Adrenal gland (tissue), 12 donors: Measurements from ENCODE around the gene PIMREG. TPM values are rescaled to one million over a fixed set of nuclear protein-coding genes. Genes with fewer than 3 reads are reported as not detected.

Experiments
- DNase-seq, 7 donors: peaks; one replicate each; pipeline ENCODE4 v3.0.0-alpha.2; 2019 to 2020
- H3K27ac ChIP-seq, 5 donors: fragments of 200-600 bp; sonication (generic) in 4 of 5; 1 replicate in 3 of 5; 2 replicates in 2 of 5; pipeline versions ENCODE4 v1.5.1 to v1.8.0; 2016 to 2020; ENCODE audit warnings: mild to moderate bottlenecking in 1 of 5
- H3K27me3 ChIP-seq: fragments of 200-600 bp; 2 replicates; pipeline ENCODE4 v1.8.0; 2021
- H3K36me3 ChIP-seq, 2 donors: fragments of 200-600 bp; replicated peaks in 1 of 2; 1 replicate in 1 of 2; 2 replicates in 1 of 2; pipeline versions ENCODE4 v1.5.1 to v1.8.0; 2018 to 2022
- H3K4me1 ChIP-seq, 2 donors: fragments of 200-600 bp; replicated peaks in 1 of 2; 1 replicate in 1 of 2; 2 replicates in 1 of 2; pipeline versions ENCODE4 v1.5.1 to v1.8.0; 2018 to 2021
- H3K4me3 ChIP-seq, 4 donors: fragments of 200-600 bp; sonication (generic) in 3 of 4; one replicate each; pipeline ENCODE4 v1.5.1; 2016 to 2018
- H3K9me3 ChIP-seq, 3 donors: fragments of 200-600 bp; sonication (generic) in 1 of 3; replicated peaks in 1 of 3; 1 replicate in 2 of 3; 2 replicates in 1 of 3; pipeline versions ENCODE4 v1.5.1 to v1.8.0; 2016 to 2021
- CTCF ChIP-seq, 6 experiments: fragments of 450-650 bp in 4 of 6; fragments of 200-600 bp in 2 of 6; sonication (generic) in 1 of 6; IDR thresholded peaks; 1 replicate in 5 of 6; 2 replicates in 1 of 6; pipeline versions ENCODE4 v1.5.1 to v1.8.0; 2016 to 2021; ENCODE audit warnings: antibody characterized with exemption in 6 of 6, mild to moderate bottlenecking in 2 of 6, moderate library complexity in 1 of 6
- POLR2A ChIP-seq, 2 donors: fragments of 450-650 bp; IDR thresholded peaks; one replicate each; pipeline ENCODE4 v1.6.1; 2017; ENCODE audit warnings: antibody characterized with exemption in 2 of 2, mild to moderate bottlenecking in 2 of 2, moderate library complexity in 1 of 2
- WGBS, 4 donors: extraction: QIAGEN DNeasy Blood & Tissue Kit in 2 of 4; methylation state at CpG; one replicate each; pipeline versions ENCODE4 v1.1.5 to v1.1.7; 2013 to 2017; 5-methylcytosine and 5-hydroxymethylcytosine counted together
- intact Hi-C, 2 donors: fragments of 100-400 bp; cut with DNase I; formaldehyde crosslinking; loops; one replicate each; pipeline versions ENCODE4 v1.14.1 to v1.15.0; 2022 to 2023
- polyA plus RNA-seq, 3 donors: library from polyadenylated mRNA; stranded (reverse); fragments of 200-250 nt in 2 of 3; fragments of 350-450 nt in 1 of 3; fragmentation: Illumina TruSeq in 1 of 3; extraction: RNeasy Lipid Tissue Mini Kit (QIAGEN cat#74804) in 1 of 3; gene quantifications; one replicate each; pipeline ENCODE4 v1.2.3, GENCODE V29; 2013 to 2014
- total RNA-seq, 9 donors: library from RNA; depleted of rRNA in 4 of 9; stranded (reverse); fragments of >200 nt in 4 of 9; fragments of 120-200 nt in 1 of 9; fragmentation: NEBNext Ultra II Directional in 1 of 9; extraction: Animal tissue kit (Norgen Biotek cat#: 25700) in 1 of 9; gene quantifications; one replicate each; pipeline versions ENCODE4 v1.1.0 to v1.2.4, GENCODE V29; 2013 to 2023
- donor health status: healthy with polysubstance abuse.
- donor health status: Bipolar disorder and iron deficiency.
- donor health status: DM: yes; HTN: yes; CAD: no.
- donor health status: DM: no; HTN: no; CAD: no.
- donor health status: DM: no; HTN: no; CAD: no.
- donor health status: DM: yes; HTN: yes; CAD: no.

PIMREG gene
- total and polyA plus RNA-seq, 12 donors, result 0.72 to 8.4 (median 2.5) TPM

GRCh38 chr17:6437466-6437865, 6.8 kb upstream of the PIMREG start:
- TF ChIP-seq CTCF (IDR thresholded peaks at IDR 0.05) (no peak), POLR2A (IDR thresholded peaks at IDR 0.05) (no peak)
- DNase-seq, result no peak
- Histone ChIP-seq H3K36me3 (no peaks in the 10 kb centered on the region), H3K9me3 (no peaks in the 10 kb centered on the region), H3K27me3 (no peaks in the 10 kb centered on the region), H3K27ac (no peak overlapping the region), H3K4me1 (no peaks in the 10 kb centered on the region), H3K4me3 (no peak overlapping the region)
- 41 to 49% (median 45%) methylated on average over 4 of the region's 4 CpGs for WGBS, 4 donors
- intact Hi-C loops, result no loop called here

- Histone ChIP-seq H3K36me3 (no peaks in the 10 kb centered on the region), H3K4me1 (no peaks in the 10 kb centered on the region), H3K27ac (no peak overlapping the region), H3K27me3 (no peaks in the 10 kb centered on the region), H3K4me3 (no peak overlapping the region), H3K9me3 (no peaks in the 10 kb centered on the region)
- 49 to 64% (median 58%) methylated on average over 3 of the region's 3 CpGs for WGBS, 4 donors
- TF ChIP-seq CTCF (IDR thresholded peaks at IDR 0.05), result no peak
- TF ChIP-seq POLR2A (IDR thresholded peaks at IDR 0.05), result no peak
- intact Hi-C loops, result no loop called here
- DNase-seq, result no peak
Observed at GRCh38 chr17:6437956-6438355, 6.3 kb upstream of the PIMREG start.

GRCh38 chr17:6439951-6440350, 4.3 kb upstream of the PIMREG start:
- 53 to 67% (median 65%) methylated on average over 4 of the region's 4 CpGs for WGBS, 4 donors
- H3K36me3 ChIP-seq, result no peaks in the 10 kb centered on the region
- H3K27me3 ChIP-seq, result no peaks in the 10 kb centered on the region
- H3K4me3 ChIP-seq, result no peak overlapping the region
- TF ChIP-seq POLR2A (IDR thresholded peaks at IDR 0.05) (no peak), CTCF (IDR thresholded peaks at IDR 0.05) (no peak)
- H3K9me3 ChIP-seq, result no peaks in the 10 kb centered on the region
- intact Hi-C loops, result no loop called here
- no peak overlapping the region for H3K27ac ChIP-seq
- H3K4me1 ChIP-seq, result no peaks in the 10 kb centered on the region
- DNase-seq, result no peak

- no peaks in the 10 kb centered on the region for H3K27me3 ChIP-seq
- intact Hi-C loops, result no loop called here
- no peaks in the 10 kb centered on the region for H3K36me3 ChIP-seq
- H3K4me1 ChIP-seq, result peaks cover 0 to 6% of the 10 kb centered on the region in 2 donors
- TF ChIP-seq CTCF (IDR thresholded peaks at IDR 0.05) (no peak), POLR2A (IDR thresholded peaks at IDR 0.05) (no peak)
- no peak overlapping the region for H3K27ac ChIP-seq
- no peaks in the 10 kb centered on the region for H3K9me3 ChIP-seq
- H3K4me3 ChIP-seq, result no peak overlapping the region
- WGBS, 4 donors, result 62 to 75% (median 63%) methylated on average over 6 of the region's 6 CpGs
- no peak for DNase-seq
Observed at GRCh38 chr17:6442775-6443174, 1.5 kb upstream of the PIMREG start.
